Mammary epithelial cell (primary cell): ENCODE results near the gene BACH2.

Experiments
- EZH2 ChIP-seq: IDR thresholded peaks from 2 replicates; pipeline ENCODE4 v1.6.1; 2012; ENCODE audit warnings: low read length, inconsistent platforms, borderline replicate concordance
- TF ChIP-seq, protein P1 (sequence below), 2 donors: IDR thresholded peaks in 1 of 2; conservative IDR thresholded peaks in 1 of 2; 2 replicates each; pipeline ENCODE4 v1.5.1; 2011 to 2012; ENCODE audit warnings: inconsistent platforms in 2 of 2, low read length in 2 of 2, mild to moderate bottlenecking in 2 of 2, control low read depth in 1 of 2, low read depth in 1 of 2; ENCODE audit not compliant: insufficient read depth in 1 of 2; ENCODE audit errors: extremely low read depth in 1 of 2

DNA sequence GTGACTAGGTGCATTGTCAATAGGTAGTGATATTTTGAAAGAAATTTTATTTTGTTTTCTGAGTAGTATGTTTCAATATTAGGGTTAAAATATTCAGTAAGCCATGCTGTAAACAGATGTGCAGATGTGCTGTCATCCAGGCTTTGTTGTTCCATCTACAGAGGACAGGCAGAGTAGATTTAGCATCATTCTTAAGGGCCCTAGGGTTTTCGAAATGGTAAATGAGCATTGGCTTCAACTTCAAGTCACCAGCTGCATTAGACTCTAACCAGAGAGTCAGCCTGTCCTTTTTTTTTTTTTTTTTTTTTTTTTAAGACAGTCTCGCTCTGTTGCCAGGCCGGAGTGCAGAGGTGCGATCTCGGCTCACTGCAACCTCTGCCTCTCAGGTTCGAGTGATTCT is 27.1 kb upstream of the BACH2 start:
- TF ChIP-seq, protein P1, sequence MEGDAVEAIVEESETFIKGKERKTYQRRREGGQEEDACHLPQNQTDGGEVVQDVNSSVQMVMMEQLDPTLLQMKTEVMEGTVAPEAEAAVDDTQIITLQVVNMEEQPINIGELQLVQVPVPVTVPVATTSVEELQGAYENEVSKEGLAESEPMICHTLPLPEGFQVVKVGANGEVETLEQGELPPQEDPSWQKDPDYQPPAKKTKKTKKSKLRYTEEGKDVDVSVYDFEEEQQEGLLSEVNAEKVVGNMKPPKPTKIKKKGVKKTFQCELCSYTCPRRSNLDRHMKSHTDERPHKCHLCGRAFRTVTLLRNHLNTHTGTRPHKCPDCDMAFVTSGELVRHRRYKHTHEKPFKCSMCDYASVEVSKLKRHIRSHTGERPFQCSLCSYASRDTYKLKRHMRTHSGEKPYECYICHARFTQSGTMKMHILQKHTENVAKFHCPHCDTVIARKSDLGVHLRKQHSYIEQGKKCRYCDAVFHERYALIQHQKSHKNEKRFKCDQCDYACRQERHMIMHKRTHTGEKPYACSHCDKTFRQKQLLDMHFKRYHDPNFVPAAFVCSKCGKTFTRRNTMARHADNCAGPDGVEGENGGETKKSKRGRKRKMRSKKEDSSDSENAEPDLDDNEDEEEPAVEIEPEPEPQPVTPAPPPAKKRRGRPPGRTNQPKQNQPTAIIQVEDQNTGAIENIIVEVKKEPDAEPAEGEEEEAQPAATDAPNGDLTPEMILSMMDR (conservative IDR thresholded peaks at IDR 0.05 in 1 of 2, IDR thresholded peaks at IDR 0.05 in 1 of 2; ENCODE audit: extremely low read depth in 1 of 2, insufficient read depth in 1 of 2, low read depth in 1 of 2, low read length in 2 of 2) = no peak
- TF ChIP-seq EZH2 = no peak
